ENCODE measurements around the gene BRD8. TPM values are rescaled to one million over a fixed set of nuclear protein-coding genes. Genes with fewer than 3 reads are reported as not detected.

BRD8 gene
- total RNA-seq, 1 experiment from 2014 or later = 92.1 TPM

DNA sequence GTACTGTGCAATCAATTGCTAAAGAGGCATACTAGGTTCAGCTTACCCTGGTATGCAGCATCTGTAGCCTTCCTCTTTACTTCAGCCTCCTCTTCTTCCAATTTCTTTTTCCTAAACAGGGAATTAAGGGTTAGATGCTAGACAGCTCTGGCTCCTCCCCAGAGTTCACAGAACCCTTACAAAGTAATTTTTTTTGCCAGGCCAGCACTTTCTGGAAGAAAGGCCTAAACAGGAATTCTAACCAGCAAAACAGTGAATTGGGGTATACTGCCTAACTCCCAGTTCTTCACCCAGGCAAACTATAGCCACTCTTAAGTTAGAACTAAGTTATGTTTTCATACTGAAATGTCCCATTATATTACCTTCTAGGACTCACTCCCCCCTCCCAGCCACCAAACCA is 8.1 kb downstream of the BRD8 start:
- intact Hi-C loops (cut with micrococcal nuclease; ENCODE audit: unreplicated experiment) (no loop called here), in situ Hi-C loops (cut with HindIII; ENCODE audit: low pct_unique_long_range_greater_than_20kb, low sequenced_read_pairs) (no loop called here)
- no peak for ATAC-seq
- BruUV-seq (replicated peaks) = no TSS peak
- no peak for DNase-seq (ENCODE audit: low read depth, low spot score)
- Histone ChIP-seq H3K27ac (ENCODE audit: low read length) (no peak overlapping the region), H3K9me3 (ENCODE audit: control insufficient read depth, insufficient read depth, low read depth, low read length) (no peaks in the 10 kb centered on the region), H3K4me1 (ENCODE audit: control insufficient read depth, insufficient read depth, low read length) (no peaks in the 10 kb centered on the region), H3K36me3 (ENCODE audit: control insufficient read depth, insufficient read depth, low read length) (peaks cover 59% of the 10 kb centered on the region), H3K4me3 (ENCODE audit: low read depth in 2 of 2, low read length in 2 of 2) (no peak overlapping the region), H3K27me3 (ENCODE audit: control insufficient read depth, insufficient read depth, low read length) (no peaks in the 10 kb centered on the region)
- CTCF ChIA-PET = no interaction called here
- TF ChIP-seq POLR2AphosphoS5 (IDR thresholded peaks at IDR 0.05; ENCODE audit: low read depth, low read length) (no peak), TCF7L2 (IDR thresholded peaks at IDR 0.05; ENCODE audit: low read depth, low read length) (no peak), SIN3A (IDR thresholded peaks at IDR 0.05; ENCODE audit: borderline replicate concordance, insufficient read depth, low read depth, low read length) (no peak)
- TF ChIP-seq, protein P1, sequence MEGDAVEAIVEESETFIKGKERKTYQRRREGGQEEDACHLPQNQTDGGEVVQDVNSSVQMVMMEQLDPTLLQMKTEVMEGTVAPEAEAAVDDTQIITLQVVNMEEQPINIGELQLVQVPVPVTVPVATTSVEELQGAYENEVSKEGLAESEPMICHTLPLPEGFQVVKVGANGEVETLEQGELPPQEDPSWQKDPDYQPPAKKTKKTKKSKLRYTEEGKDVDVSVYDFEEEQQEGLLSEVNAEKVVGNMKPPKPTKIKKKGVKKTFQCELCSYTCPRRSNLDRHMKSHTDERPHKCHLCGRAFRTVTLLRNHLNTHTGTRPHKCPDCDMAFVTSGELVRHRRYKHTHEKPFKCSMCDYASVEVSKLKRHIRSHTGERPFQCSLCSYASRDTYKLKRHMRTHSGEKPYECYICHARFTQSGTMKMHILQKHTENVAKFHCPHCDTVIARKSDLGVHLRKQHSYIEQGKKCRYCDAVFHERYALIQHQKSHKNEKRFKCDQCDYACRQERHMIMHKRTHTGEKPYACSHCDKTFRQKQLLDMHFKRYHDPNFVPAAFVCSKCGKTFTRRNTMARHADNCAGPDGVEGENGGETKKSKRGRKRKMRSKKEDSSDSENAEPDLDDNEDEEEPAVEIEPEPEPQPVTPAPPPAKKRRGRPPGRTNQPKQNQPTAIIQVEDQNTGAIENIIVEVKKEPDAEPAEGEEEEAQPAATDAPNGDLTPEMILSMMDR (IDR thresholded peaks at IDR 0.05) = no peak
- TF ChIP-seq, protein P2, sequence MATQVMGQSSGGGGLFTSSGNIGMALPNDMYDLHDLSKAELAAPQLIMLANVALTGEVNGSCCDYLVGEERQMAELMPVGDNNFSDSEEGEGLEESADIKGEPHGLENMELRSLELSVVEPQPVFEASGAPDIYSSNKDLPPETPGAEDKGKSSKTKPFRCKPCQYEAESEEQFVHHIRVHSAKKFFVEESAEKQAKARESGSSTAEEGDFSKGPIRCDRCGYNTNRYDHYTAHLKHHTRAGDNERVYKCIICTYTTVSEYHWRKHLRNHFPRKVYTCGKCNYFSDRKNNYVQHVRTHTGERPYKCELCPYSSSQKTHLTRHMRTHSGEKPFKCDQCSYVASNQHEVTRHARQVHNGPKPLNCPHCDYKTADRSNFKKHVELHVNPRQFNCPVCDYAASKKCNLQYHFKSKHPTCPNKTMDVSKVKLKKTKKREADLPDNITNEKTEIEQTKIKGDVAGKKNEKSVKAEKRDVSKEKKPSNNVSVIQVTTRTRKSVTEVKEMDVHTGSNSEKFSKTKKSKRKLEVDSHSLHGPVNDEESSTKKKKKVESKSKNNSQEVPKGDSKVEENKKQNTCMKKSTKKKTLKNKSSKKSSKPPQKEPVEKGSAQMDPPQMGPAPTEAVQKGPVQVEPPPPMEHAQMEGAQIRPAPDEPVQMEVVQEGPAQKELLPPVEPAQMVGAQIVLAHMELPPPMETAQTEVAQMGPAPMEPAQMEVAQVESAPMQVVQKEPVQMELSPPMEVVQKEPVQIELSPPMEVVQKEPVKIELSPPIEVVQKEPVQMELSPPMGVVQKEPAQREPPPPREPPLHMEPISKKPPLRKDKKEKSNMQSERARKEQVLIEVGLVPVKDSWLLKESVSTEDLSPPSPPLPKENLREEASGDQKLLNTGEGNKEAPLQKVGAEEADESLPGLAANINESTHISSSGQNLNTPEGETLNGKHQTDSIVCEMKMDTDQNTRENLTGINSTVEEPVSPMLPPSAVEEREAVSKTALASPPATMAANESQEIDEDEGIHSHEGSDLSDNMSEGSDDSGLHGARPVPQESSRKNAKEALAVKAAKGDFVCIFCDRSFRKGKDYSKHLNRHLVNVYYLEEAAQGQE (IDR thresholded peaks at IDR 0.05; ENCODE audit: insufficient read depth in 1 of 2, low read depth in 2 of 2, low read length in 1 of 2) = no peak
- POLR2A ChIA-PET = interaction anchor here (0.6 kb wide), 1 partner anchor 235 kb away, joined by 3 read pairs; no protein-coding TSS in a partner anchor

DNA sequence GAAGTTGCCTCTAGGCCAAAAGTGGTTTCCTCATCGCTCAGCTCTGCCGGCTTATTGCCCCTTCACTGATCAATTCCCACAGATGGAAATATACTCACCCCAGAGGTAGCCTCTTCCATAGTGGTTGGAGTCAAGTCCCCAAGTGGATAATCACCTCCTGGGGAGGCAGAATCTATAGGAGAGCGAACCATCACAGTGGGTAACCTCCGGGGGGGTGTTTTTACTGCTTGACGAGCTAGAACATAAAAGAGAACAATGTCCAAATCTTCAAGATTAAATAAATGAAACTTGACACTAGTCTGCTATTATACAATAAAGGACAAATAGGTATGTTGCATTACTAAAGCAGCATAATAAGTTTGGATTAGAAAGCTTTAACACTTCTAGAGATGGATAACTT is 9.3 kb downstream of the BRD8 start:
- no TSS peak for BruUV-seq (replicated peaks)
- intact Hi-C loops (cut with micrococcal nuclease; ENCODE audit: unreplicated experiment) = no loop called here
- no peak for DNase-seq (ENCODE audit: low read depth, low spot score)
- Histone ChIP-seq H3K4me3 (ENCODE audit: low read depth in 2 of 2, low read length in 2 of 2) (no peak overlapping the region), H3K4me1 (ENCODE audit: control insufficient read depth, insufficient read depth, low read length) (no peaks in the 10 kb centered on the region), H3K27ac (ENCODE audit: low read length) (no peak overlapping the region), H3K27me3 (ENCODE audit: control insufficient read depth, insufficient read depth, low read length) (no peaks in the 10 kb centered on the region), H3K36me3 (ENCODE audit: control insufficient read depth, insufficient read depth, low read length) (peaks cover 64% of the 10 kb centered on the region), H3K9me3 (ENCODE audit: control insufficient read depth, insufficient read depth, low read depth, low read length) (no peaks in the 10 kb centered on the region)
- ATAC-seq = no peak
- ChIA-PET CTCF (no interaction called here), POLR2A (no interaction called here)
- in situ Hi-C loops (cut with HindIII; ENCODE audit: low pct_unique_long_range_greater_than_20kb, low sequenced_read_pairs) = no loop called here
- TF ChIP-seq, protein P1 (IDR thresholded peaks at IDR 0.05) = no peak
- TF ChIP-seq SIN3A (IDR thresholded peaks at IDR 0.05; ENCODE audit: borderline replicate concordance, insufficient read depth, low read depth, low read length) = no peak
- TF ChIP-seq TCF7L2 (IDR thresholded peaks at IDR 0.05; ENCODE audit: low read depth, low read length) = no peak
- no peak for TF ChIP-seq POLR2AphosphoS5 (IDR thresholded peaks at IDR 0.05; ENCODE audit: low read depth, low read length)
- TF ChIP-seq, protein P2 (IDR thresholded peaks at IDR 0.05; ENCODE audit: insufficient read depth in 1 of 2, low read depth in 2 of 2, low read length in 1 of 2) = no peak

Data from Panc1 (cell line).